GM12891 (cell line): ENCODE data around the gene RNF144A.
A peak's percentile ranks its signal among the peaks of the same experiment; 100 is the strongest.
"Not testable (repeated sequence)": the region's sequence is repeated elsewhere in the genome, so short reads cannot be mapped to it uniquely, and the experiment has no call there.

Experiments used
- DNase-seq: peaks from one replicate; pipeline ENCODE4 v3.0.0; 2011; ENCODE audit warnings: low spot score; ENCODE audit not compliant: insufficient read length
- FAIRE-seq: peaks from 2 replicates; lab custom pipeline; 2011; peaks lifted over from hg19 to GRCh38; lab: Jason Lieb, UNC
- PAX5 ChIP-seq: IDR thresholded peaks from 2 replicates; pipeline ENCODE4 v1.6.1; 2011; ENCODE audit warnings: low read length, moderate library complexity, mild to moderate bottlenecking; ENCODE audit not compliant: insufficient read depth, severe bottlenecking
- POLR2A ChIP-seq: IDR thresholded peaks from 2 replicates; pipeline ENCODE4 v1.6.1; 2011; ENCODE audit warnings: low read depth, low read length, control low read depth
- POLR2AphosphoS5 ChIP-seq: IDR thresholded peaks from 2 replicates; pipeline ENCODE4 v1.6.1; 2011; ENCODE audit warnings: low read depth, low read length, control low read depth
- POU2F2 ChIP-seq: IDR thresholded peaks from 2 replicates; pipeline ENCODE4 v1.6.1; 2011; ENCODE audit warnings: low read depth, mild to moderate bottlenecking, control low read depth, low read length, moderate library complexity
- SPI1 ChIP-seq: IDR thresholded peaks from 2 replicates; pipeline ENCODE4 v1.6.1; 2011; ENCODE audit warnings: low read depth, low read length, control low read depth
- TAF1 ChIP-seq: IDR thresholded peaks from 2 replicates; pipeline ENCODE4 v1.6.1; 2011; ENCODE audit warnings: low read depth, low read length, control low read depth

RNF144A gene

DNA sequence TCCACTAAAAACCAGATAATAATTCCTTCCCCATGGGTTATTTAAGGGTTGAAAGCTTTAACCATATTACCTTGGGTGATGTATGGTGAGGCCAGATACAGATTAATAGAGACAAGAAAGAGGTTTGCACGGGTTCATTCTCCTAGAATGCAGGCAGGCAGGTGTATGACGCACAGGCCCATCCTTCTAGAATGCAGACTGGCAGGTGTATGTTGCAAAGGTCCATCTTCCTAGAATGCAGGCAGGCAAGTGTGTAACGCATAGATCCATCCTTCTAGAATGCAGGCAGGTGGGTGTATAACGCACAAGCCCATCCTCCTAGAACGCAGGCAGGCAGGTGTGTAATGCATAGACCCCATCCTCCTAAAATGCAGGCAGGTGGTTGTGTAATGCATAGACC is 35.7 kb upstream of the RNF144A start:
- no peak for FAIRE-seq
- TF ChIP-seq POLR2AphosphoS5 (no peak), POU2F2 (no peak), TAF1 (no peak), SPI1 (no peak), PAX5 (no peak), POLR2A (no peak)
- no peak for DNase-seq

DNA sequence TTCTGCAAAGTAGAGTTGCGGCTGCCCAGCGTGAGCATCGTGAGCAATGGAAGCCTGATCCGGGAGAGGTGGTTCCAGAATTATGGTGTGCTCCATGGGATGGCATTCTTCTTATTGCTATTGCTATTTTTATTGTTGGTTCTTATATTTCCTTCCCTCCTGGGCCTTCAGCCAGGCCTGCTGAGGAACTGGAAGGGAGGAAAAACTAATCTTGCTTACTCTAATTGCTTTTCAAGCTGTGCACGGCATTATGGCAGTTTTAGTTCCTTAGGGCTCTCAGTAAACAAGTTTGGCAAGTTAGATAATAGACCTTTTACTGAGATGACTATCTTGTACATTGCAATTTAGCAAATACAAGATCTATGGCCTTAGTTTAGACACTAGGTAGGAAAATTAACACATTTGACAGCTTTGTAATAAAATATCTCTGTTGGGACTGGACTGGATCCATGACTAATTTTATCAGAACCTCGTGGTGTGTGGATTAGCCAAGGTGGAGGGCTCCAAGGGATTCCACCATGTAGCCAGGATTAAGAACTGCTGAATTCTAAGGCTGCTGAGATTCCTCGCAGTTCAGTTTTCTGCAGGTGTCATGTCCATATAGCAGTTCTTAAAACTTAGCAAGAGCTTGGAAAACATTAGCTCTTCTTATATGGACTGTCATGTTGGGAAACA is 33.6 kb upstream of the RNF144A start:
- no peak for FAIRE-seq
- no peak for DNase-seq
- no peak for TF ChIP-seq PAX5
- no peak for TF ChIP-seq TAF1
- no peak for TF ChIP-seq POLR2AphosphoS5
- no peak for TF ChIP-seq POLR2A
- no peak for TF ChIP-seq POU2F2
- no peak for TF ChIP-seq SPI1

GRCh38 chr2:6885551-6885950 is 31.7 kb upstream of the RNF144A start:
- TF ChIP-seq POLR2A (no peak), SPI1 (no peak), PAX5 (no peak), TAF1 (no peak), POU2F2 (no peak), POLR2AphosphoS5 (no peak)
- FAIRE-seq (no peak), DNase-seq (no peak)

DNA sequence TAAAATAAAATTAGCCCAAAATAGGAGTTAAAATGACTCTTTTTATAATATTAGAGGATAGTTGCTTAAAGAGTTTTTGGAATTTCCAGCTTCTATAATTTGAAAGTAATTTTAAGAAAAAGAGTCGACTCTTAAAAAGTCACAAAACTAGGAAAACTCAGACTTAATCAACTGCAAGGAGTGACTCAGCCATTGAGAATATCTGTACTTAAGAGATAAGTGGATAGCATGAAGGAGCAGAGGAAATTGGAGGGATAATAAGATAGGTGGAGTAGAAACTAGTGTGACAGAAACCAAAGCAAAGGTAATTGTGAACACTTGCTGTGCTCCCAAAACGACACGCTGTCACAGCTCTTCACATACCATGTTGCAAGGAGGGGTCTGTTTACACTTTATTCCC is 31.2 kb upstream of the RNF144A start:
- FAIRE-seq = no peak
- no peak for DNase-seq
- TF ChIP-seq POLR2A (no peak), POU2F2 (no peak), TAF1 (no peak), PAX5 (no peak), POLR2AphosphoS5 (no peak), SPI1 (no peak)

GRCh38 chr2:6887751-6888192 is 29.4 kb upstream of the RNF144A start:
- no peak for FAIRE-seq
- TF ChIP-seq TAF1 = no peak
- no peak for TF ChIP-seq PAX5
- TF ChIP-seq SPI1 = no peak
- no peak for TF ChIP-seq POLR2A
- TF ChIP-seq POLR2AphosphoS5 = no peak
- TF ChIP-seq POU2F2 = no peak
- no peak for DNase-seq

DNA sequence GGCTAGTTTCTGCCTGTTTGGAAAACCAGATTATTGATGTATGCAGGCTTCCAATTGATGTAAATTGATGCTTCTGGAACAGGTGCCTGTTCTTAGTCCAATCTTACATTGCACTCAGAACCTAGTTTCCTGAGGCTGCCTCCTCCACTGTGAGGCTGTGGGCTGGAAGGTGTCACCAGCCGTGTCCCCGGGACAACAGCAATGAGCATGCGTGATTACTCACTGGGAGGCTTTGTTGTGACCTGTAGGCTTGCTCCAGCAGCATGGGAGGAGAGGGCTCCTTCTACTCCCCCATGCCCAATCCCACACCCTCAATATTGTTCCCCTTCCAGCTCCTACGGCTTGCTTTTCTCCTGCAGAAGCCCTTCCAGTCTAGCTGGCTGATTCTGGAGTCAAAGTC is 28.5 kb upstream of the RNF144A start:
- FAIRE-seq (no peak), DNase-seq (no peak)
- TF ChIP-seq TAF1 (no peak), POLR2A (no peak), POLR2AphosphoS5 (no peak), POU2F2 (no peak), SPI1 (no peak), PAX5 (no peak)

DNA sequence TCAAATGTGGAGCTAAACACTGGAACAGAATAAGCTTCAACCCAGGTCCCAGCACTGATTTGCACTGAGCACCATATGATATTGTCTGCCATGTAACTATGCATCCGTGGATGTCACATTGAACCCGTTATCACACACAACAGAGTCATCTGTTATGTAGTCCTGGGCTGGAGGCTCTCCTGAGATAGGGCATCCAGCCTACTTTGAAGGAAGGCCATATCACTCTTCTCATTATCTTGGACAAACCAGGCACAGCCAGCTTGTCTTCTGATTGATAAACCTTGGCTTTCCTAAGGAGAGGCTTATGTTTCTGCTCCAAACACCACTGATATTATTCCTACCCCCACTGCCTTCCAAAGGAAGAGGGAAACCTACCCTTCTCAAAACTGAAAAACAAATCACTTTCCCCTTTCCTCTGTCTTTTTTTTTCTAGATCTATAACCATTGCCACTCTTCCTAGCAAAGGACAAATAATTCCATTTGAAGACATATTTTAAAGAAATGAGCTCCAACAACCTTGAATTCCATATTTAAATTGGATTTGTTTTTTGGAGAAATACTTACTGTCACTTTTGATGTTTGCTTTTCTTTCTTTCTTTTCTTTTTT is 23.2 kb upstream of the RNF144A start:
- no peak for TF ChIP-seq TAF1
- no peak for TF ChIP-seq POU2F2
- TF ChIP-seq POLR2A = no peak
- DNase-seq = no peak
- no peak for FAIRE-seq

DNA sequence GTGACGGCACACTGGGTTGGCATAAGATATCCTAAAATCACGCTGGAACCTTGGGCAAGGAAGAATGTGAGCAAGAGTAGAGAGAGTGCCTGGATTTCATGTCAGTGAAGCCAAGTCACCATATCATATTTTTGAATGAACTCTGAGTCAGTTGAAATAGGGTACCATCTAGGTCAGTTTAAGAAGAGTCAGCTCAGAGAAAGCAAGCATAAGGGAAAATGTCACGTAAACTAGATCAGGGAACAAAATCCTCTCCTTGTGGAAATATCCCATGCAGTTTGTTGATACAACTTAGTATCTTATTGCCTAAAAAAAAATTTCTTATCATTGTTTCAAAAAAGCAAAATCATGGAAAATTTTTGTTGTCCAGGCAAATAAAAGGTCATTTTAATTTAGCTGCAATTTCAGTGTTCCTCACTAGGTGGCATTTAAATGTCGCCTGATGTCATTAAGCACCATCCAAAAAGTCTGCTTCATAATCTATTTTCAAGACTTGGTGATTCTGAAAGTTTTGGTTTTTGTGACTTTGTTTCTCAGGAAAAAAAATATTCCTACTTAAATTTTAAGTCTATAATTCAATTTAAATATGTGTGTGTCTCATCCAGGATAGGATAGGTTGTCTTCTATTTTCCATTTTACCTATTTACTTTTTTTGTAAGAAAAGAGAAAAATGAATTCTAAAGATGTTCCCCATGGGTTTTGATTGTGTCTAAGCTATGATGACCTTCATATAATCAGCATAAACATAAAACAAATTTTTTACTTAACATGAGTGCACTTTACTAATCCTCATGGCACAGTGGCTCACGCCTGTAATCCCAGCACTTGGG is 20.1 kb upstream of the RNF144A start:
- DNase-seq (no peak), FAIRE-seq (peak; percentile 70)
- no peak for TF ChIP-seq SPI1
- no peak for TF ChIP-seq POU2F2
- TF ChIP-seq PAX5 = no peak
- TF ChIP-seq POLR2A = no peak
- no peak for TF ChIP-seq POLR2AphosphoS5
- no peak for TF ChIP-seq TAF1

DNA sequence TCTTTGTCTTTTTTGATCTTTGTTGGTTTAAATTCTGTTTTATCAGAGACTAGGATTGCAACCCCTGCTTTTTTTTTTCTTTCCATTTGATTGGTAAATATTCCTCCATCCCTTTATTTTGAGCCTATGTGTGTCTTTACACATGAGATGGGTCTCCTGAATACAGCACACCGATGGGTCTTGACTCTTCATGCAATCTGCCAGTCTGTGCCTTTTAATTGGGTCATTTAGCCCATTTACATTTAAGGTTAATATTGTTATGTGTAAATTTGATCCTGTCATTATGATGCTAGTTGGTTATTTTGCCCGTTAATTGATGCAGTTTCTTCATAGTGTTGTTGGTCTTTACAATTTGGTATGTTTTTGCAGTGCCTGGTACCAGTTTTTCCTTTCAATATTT is 14.6 kb upstream of the RNF144A start:
- FAIRE-seq, DNase-seq: not testable (repeated sequence)

GRCh38 chr2:6905668-6906067 is 11.5 kb upstream of the RNF144A start:
- FAIRE-seq (no peak), DNase-seq (no peak)
- no peak for TF ChIP-seq POLR2A
- TF ChIP-seq POLR2AphosphoS5 = no peak
- no peak for TF ChIP-seq POU2F2
- no peak for TF ChIP-seq TAF1
- no peak for TF ChIP-seq SPI1
- TF ChIP-seq PAX5 = no peak
